ENCODE data around the gene RGS14.
"Not testable (repeated sequence)": the region's sequence is repeated elsewhere in the genome, so short reads cannot be mapped to it uniquely, and the experiment has no call there.

RGS14 gene

DNA sequence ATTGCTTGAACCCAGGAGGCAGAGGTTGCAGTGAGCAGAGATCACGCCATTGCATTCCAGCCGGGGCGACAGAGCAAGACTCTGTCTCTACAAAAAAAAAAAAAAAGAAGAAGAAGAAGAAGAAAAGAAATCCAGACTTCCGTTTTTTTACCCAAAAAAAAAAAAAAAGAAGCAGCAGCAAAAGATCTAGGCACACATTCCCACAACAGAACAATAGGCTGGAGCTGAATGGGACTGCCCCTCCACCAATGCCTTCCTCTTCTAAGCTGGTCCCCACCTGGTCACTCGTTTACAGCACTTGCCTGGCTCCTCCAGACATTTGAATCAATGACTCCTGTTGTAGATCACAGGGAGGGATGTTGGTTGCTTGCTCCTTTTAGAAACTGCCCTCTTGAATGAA is 4.6 kb upstream of the RGS14 start:
- Histone ChIP-seq H3K27ac (ENCODE audit: low read length) (no peak overlapping the region), H3K27me3 (ENCODE audit: low read depth, low read length) (no peaks in the 10 kb centered on the region), H3K36me3 (ENCODE audit: control insufficient read depth in 1 of 2, insufficient read depth in 2 of 2, low read length in 2 of 2) (peaks cover 6 to 16% of the 10 kb centered on the region in 2 donors), H3K4me1 (ENCODE audit: control insufficient read depth in 1 of 2, insufficient read depth in 2 of 2, low read length in 2 of 2) (peaks cover 6 to 32% of the 10 kb centered on the region in 2 donors), H3K4me3 (ENCODE audit: low read depth in 1 of 2, low read length in 2 of 2) (no peak overlapping the region), H3K9me3 (ENCODE audit: control insufficient read depth in 1 of 2, low read length in 2 of 2) (no peaks in the 10 kb centered on the region)

DNA sequence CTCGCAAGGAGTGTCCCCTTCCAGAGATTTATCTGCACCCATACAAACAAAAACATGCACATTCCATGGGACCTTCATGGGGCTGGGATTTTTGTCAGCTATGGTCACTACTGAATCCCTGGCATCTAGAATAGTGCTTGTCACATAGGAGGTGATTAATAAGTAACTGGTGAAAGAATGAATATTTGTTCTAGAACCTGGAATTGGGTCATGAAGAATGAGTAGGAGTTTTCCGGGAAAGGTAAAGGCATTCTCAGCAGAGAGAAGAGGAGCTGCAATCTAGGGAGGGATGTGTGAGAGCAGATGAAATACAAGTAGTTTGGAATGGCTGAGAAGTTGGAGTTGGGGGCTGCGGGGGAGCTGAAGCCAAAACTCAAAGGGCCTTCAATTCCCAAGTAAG is 3.5 kb upstream of the RGS14 start:
- Histone ChIP-seq H3K27me3 (ENCODE audit: low read depth, low read length) (no peaks in the 10 kb centered on the region), H3K4me1 (ENCODE audit: control insufficient read depth in 1 of 2, insufficient read depth in 2 of 2, low read length in 2 of 2) (peaks cover 6 to 24% of the 10 kb centered on the region in 2 donors), H3K36me3 (ENCODE audit: control insufficient read depth in 1 of 2, insufficient read depth in 2 of 2, low read length in 2 of 2) (peaks cover 2 to 9% of the 10 kb centered on the region in 2 donors), H3K27ac (ENCODE audit: low read length) (no peak overlapping the region), H3K9me3 (ENCODE audit: control insufficient read depth in 1 of 2, low read length in 2 of 2) (no peaks in the 10 kb centered on the region), H3K4me3 (ENCODE audit: low read depth in 1 of 2, low read length in 2 of 2) (no peak overlapping the region)

DNA sequence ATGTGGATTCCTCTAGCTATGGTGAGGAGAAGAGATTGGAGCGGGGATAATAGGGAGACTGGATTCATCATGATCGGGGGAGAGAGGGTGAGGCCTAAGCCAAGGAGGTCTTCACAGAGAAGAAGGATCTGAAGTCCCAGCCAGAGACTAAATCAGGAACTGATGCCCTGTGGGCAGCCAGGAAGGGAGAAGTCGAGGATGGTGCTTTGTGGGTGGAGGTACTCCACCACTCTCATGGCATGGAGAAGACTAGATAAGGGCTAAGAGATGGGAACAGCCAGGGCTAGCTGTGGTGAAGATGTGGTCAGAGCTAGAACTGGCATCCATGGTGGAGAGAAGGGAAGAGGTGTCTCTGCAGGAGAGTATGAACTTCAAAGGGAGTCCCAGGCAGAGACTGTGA is 3.0 kb upstream of the RGS14 start:
- peaks cover 0 to 5% of the 10 kb centered on the region in 2 donors for H3K36me3 ChIP-seq (ENCODE audit: control insufficient read depth in 1 of 2, insufficient read depth in 2 of 2, low read length in 2 of 2)
- no peak overlapping the region for H3K4me3 ChIP-seq (ENCODE audit: low read depth in 1 of 2, low read length in 2 of 2)
- peaks cover 6 to 20% of the 10 kb centered on the region in 2 donors for H3K4me1 ChIP-seq (ENCODE audit: control insufficient read depth in 1 of 2, insufficient read depth in 2 of 2, low read length in 2 of 2)
- no peaks in the 10 kb centered on the region for H3K9me3 ChIP-seq (ENCODE audit: control insufficient read depth in 1 of 2, low read length in 2 of 2)
- H3K27ac ChIP-seq (ENCODE audit: low read length) = no peak overlapping the region
- H3K27me3 ChIP-seq (ENCODE audit: low read depth, low read length) = no peaks in the 10 kb centered on the region

DNA sequence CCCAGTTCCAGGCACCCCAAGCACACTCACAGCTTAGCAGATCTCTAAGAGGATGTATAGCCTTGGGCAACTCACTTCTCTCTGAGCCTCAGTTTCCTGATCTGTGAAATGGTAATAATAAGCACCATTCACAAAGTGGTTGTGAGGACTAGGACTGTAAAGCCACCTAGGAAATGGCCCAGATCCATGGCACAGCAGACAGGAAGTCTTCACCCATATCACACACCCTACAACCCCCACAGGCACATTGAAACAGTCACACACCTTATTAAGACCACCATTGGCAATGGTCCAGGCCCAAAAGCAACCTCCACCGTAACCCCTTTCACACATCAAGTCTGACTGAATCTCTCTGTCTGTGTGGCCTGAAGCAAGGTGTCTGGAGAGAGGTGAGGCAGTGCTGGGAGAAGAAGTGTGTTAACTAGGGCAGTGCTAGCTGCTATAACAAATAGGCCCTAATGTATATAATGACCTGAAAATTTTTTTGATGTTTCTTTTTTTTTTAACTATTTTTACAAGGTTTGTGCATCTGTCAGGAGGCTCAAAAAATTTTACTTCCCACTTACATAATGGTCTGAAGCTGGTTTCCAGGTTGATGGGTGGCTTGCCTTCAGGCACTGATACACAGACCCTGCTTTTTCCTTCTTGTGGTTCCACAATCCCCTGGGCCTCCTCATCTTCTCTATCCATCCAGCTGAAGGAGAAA is 2.4 kb upstream of the RGS14 start:
- Histone ChIP-seq H3K27me3 (ENCODE audit: low read depth, low read length) (no peaks in the 10 kb centered on the region), H3K9me3 (ENCODE audit: control insufficient read depth in 1 of 2, low read length in 2 of 2) (no peaks in the 10 kb centered on the region), H3K36me3 (ENCODE audit: control insufficient read depth in 1 of 2, insufficient read depth in 2 of 2, low read length in 2 of 2) (no peaks in the 10 kb centered on the region), H3K4me3 (ENCODE audit: low read depth in 1 of 2, low read length in 2 of 2) (no peak overlapping the region), H3K4me1 (ENCODE audit: control insufficient read depth in 1 of 2, insufficient read depth in 2 of 2, low read length in 2 of 2) (peaks cover 5 to 14% of the 10 kb centered on the region in 2 donors), H3K27ac (ENCODE audit: low read length) (no peak overlapping the region)

DNA sequence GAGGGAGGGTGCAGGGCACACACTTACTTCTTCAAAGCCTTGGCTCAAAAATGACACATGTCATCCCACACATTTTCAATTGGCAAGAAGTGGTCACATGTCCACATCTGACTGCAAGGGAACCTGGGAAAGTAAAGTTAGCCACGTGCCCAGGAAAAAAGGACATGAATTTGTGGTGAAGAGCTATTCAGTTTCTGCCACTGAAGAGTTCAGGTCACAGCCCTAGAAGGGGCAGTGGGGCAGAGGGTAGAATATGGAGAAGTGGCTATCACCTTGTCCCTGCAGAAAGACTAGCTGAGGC is 1.9 kb upstream of the RGS14 start:
- H3K4me3 ChIP-seq (ENCODE audit: low read depth in 1 of 2, low read length in 2 of 2) = no peak overlapping the region
- H3K27me3 ChIP-seq (ENCODE audit: low read depth, low read length) = no peaks in the 10 kb centered on the region
- H3K27ac ChIP-seq (ENCODE audit: low read length) = no peak overlapping the region
- peaks cover under 1 to 9% of the 10 kb centered on the region in 2 donors for H3K4me1 ChIP-seq (ENCODE audit: control insufficient read depth in 1 of 2, insufficient read depth in 2 of 2, low read length in 2 of 2)
- no peaks in the 10 kb centered on the region for H3K9me3 ChIP-seq (ENCODE audit: control insufficient read depth in 1 of 2, low read length in 2 of 2)
- H3K36me3 ChIP-seq (ENCODE audit: control insufficient read depth in 1 of 2, insufficient read depth in 2 of 2, low read length in 2 of 2) = no peaks in the 10 kb centered on the region

DNA sequence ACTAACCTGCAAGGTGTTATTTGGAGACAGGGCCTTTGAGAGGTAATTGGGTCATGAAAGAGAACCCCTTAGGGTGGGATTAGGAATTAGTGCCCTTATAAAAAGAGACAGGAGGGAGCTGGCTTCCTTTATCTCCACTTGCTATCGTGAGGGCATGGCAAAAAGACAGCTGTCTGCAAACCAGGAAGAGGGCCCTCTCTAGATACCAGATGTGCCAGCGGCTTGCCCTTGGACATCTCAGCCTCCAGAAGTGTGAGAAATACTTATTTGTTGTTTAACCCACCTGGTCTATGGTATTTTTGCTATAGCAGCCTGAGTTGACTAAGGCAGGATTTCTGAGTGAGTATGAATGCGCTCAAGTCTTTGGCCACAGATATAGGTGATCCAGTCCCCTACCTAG is 978 bp upstream of the RGS14 start:
- no peak overlapping the region for H3K27ac ChIP-seq (ENCODE audit: low read length)
- H3K4me1 ChIP-seq (ENCODE audit: control insufficient read depth in 1 of 2, insufficient read depth in 2 of 2, low read length in 2 of 2) = peaks cover 0 to 6% of the 10 kb centered on the region in 2 donors
- H3K9me3 ChIP-seq (ENCODE audit: control insufficient read depth in 1 of 2, low read length in 2 of 2) = no peaks in the 10 kb centered on the region
- no peaks in the 10 kb centered on the region for H3K36me3 ChIP-seq (ENCODE audit: control insufficient read depth in 1 of 2, insufficient read depth in 2 of 2, low read length in 2 of 2)
- no peaks in the 10 kb centered on the region for H3K27me3 ChIP-seq (ENCODE audit: low read depth, low read length)
- H3K4me3 ChIP-seq (ENCODE audit: low read depth in 1 of 2, low read length in 2 of 2) = no peak overlapping the region

DNA sequence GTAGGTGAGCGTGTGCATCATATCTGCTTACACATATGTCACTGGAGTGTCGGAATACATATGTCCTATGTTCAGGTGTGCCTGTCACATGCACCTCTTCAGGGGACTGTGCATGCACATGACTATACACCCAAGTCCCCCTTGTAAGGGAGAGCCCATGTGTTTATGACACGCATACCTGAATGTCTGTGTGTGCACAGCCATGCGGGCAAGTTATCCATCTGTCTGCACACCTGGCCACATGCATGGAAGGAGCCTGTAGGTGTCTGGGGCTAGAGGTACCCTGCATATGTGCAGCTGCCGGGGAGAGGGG is 622 bp upstream of the RGS14 start:
- no peak overlapping the region for H3K27ac ChIP-seq (ENCODE audit: low read length)
- H3K4me1 ChIP-seq (ENCODE audit: control insufficient read depth in 1 of 2, insufficient read depth in 2 of 2, low read length in 2 of 2) = peaks cover 0 to 5% of the 10 kb centered on the region in 2 donors
- H3K4me3 ChIP-seq (ENCODE audit: low read depth in 1 of 2, low read length in 2 of 2) = no peak overlapping the region
- H3K27me3 ChIP-seq (ENCODE audit: low read depth, low read length) = no peaks in the 10 kb centered on the region
- H3K9me3 ChIP-seq (ENCODE audit: control insufficient read depth in 1 of 2, low read length in 2 of 2) = no peaks in the 10 kb centered on the region
- no peaks in the 10 kb centered on the region for H3K36me3 ChIP-seq (ENCODE audit: control insufficient read depth in 1 of 2, insufficient read depth in 2 of 2, low read length in 2 of 2)

DNA sequence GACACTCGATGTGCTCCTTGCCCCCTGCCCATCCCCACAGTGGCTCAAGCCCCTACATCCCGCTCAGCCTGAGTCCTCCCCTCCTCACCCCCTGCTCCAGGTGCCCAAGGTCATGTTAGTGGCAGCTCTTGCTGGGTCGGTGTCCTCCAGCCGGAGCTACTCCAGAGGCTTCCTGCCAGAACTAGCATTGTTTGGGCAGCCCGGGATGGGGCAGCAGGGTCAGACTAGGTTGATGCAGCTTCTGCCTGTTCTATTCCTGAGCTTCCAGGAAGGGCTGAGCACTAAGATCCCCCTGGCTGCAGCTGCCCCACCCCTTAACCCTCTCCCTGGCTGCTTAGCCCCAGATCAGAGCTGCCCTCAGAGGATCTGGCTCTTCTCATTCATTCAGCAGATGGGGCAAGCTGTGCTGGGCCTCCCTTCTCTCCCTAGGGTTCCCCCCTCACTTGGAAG is 671 bp downstream of the RGS14 start:
- Histone ChIP-seq H3K4me1 (ENCODE audit: control insufficient read depth in 1 of 2, insufficient read depth in 2 of 2, low read length in 2 of 2) (peaks cover 2 to 14% of the 10 kb centered on the region in 2 donors), H3K4me3 (ENCODE audit: low read depth in 1 of 2, low read length in 2 of 2) (peak overlapping the region; percentile 46 to 56), H3K27ac (ENCODE audit: low read length) (no peak overlapping the region), H3K36me3 (ENCODE audit: control insufficient read depth in 1 of 2, insufficient read depth in 2 of 2, low read length in 2 of 2) (no peaks in the 10 kb centered on the region), H3K9me3 (ENCODE audit: control insufficient read depth in 1 of 2, low read length in 2 of 2) (no peaks in the 10 kb centered on the region), H3K27me3 (ENCODE audit: low read depth, low read length) (no peaks in the 10 kb centered on the region)

DNA sequence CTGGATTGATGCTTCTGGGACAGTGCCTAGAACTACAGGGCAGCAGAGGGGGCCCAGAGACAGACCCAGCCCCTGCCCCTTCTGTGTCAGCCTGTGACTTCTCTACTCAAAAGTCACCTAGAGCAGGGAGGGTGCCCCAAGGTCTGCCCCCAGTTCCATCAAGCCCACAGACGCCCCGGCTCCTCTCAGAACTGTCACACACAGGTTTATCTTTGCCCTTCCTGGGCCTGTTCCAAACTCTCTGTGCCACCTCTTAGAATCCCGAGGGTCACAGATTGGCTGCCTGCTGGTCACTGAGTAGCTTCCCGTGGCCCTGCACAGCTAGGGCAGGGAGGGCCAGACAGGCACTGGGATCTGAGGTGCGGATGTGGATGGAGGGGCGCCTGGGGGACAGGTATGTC is 1.7 kb downstream of the RGS14 start:
- peaks cover 6 to 21% of the 10 kb centered on the region in 2 donors for H3K4me1 ChIP-seq (ENCODE audit: control insufficient read depth in 1 of 2, insufficient read depth in 2 of 2, low read length in 2 of 2)
- H3K27me3 ChIP-seq (ENCODE audit: low read depth, low read length) = no peaks in the 10 kb centered on the region
- H3K27ac ChIP-seq (ENCODE audit: low read length) = no peak overlapping the region
- H3K36me3 ChIP-seq (ENCODE audit: control insufficient read depth in 1 of 2, insufficient read depth in 2 of 2, low read length in 2 of 2) = no peaks in the 10 kb centered on the region
- H3K4me3 ChIP-seq (ENCODE audit: low read depth in 1 of 2, low read length in 2 of 2) = no peak overlapping the region
- H3K9me3 ChIP-seq (ENCODE audit: control insufficient read depth in 1 of 2, low read length in 2 of 2) = no peaks in the 10 kb centered on the region

DNA sequence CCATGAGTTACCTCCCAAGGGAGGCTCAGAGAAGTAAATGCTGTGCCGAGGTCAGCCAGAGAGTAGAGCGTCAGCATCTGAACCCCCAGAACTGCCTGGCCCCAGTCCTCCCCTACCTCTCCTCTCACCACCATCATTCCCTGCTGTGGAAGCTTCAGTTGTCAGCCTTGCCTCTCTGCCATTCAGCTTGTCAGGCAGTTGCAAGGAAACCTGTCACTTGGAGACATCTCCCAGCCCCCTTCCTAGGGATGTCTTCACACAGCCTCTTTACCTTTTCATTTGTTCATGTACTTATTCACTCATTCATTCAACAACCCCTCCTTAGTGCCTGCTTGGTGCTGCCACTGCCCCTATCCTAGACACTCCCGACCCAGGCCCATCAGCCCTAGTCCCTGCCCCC is 2.1 kb downstream of the RGS14 start:
- no peak overlapping the region for H3K4me3 ChIP-seq (ENCODE audit: low read depth in 1 of 2, low read length in 2 of 2)
- no peaks in the 10 kb centered on the region for H3K9me3 ChIP-seq (ENCODE audit: control insufficient read depth in 1 of 2, low read length in 2 of 2)
- no peaks in the 10 kb centered on the region for H3K36me3 ChIP-seq (ENCODE audit: control insufficient read depth in 1 of 2, insufficient read depth in 2 of 2, low read length in 2 of 2)
- H3K27ac ChIP-seq (ENCODE audit: low read length) = no peak overlapping the region
- H3K4me1 ChIP-seq (ENCODE audit: control insufficient read depth in 1 of 2, insufficient read depth in 2 of 2, low read length in 2 of 2) = peaks cover 6 to 22% of the 10 kb centered on the region in 2 donors
- H3K27me3 ChIP-seq (ENCODE audit: low read depth, low read length) = no peaks in the 10 kb centered on the region

DNA sequence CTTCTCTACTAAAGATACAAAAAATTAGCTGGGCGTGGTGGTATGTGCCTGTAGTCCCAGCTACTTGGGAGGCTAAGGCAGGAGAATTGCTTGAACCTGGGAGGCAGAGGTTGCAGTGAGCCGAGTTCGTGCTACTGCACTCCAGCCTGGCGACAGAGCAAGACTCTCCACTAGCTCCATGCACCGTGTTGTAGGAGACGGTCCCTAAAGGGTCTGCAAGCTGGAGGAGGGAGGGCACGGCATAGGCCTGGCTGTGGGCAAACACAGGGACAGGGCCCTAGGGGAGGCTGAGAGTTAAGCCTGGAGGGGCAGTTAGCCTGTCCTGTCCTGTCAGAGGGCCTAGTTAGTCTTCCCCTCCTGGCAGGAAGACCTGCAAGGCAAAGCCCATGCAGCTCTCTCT is 3.0 kb downstream of the RGS14 start:
- peaks cover 8 to 25% of the 10 kb centered on the region in 2 donors for H3K4me1 ChIP-seq (ENCODE audit: control insufficient read depth in 1 of 2, insufficient read depth in 2 of 2, low read length in 2 of 2)
- not testable (repeated sequence) for H3K9me3 ChIP-seq (ENCODE audit: control insufficient read depth in 1 of 2, low read length in 2 of 2); H3K4me3 ChIP-seq (ENCODE audit: low read depth in 1 of 2, low read length in 2 of 2); H3K36me3 ChIP-seq (ENCODE audit: control insufficient read depth in 1 of 2, insufficient read depth in 2 of 2, low read length in 2 of 2); H3K27me3 ChIP-seq (ENCODE audit: low read depth, low read length); H3K27ac ChIP-seq (ENCODE audit: low read length)
